ENCODE data around the gene FOXF2.

FOXF2 gene

DNA sequence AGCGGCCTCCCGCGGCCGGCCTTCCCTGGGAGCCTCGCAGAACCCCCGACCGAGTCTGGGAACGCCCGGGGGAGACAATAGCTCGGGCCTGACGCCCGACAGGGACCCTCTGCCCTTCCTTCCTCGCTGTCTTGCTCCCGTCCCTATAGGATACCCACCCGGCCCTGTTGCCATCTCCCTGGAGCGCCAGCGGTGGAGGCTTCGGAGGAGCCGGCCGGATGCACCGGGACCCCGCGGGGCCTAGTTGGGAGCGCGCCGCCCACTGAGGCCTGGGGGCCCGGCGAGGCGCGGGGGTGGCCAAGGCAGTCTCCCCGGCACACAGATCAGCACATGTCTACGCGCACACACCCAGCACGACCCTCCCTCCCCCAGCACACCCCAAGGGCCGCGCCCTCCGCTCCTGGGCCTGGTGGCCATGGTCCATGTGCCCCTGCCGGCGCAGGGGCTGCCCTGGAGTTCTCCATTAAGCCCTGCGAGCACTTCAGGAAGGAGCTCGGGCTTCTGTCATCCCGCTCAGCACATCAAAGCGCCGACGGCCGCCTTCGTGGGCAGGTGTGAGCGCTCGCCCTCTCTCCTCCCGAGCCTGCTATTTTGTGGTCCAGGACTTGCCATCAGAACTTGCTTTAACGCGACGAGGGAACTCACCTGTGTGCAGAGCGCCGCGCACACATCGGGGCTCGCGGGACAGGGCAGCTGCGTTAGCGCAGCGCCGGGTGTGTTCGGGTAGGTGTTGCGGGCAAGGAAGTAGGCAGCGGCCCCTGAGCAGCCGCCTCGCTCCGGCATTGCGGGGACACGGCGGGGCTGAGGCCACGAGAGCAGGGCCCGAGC, 3.7 kb downstream of the FOXF2 start:
- no peak for DNase-seq

DNA sequence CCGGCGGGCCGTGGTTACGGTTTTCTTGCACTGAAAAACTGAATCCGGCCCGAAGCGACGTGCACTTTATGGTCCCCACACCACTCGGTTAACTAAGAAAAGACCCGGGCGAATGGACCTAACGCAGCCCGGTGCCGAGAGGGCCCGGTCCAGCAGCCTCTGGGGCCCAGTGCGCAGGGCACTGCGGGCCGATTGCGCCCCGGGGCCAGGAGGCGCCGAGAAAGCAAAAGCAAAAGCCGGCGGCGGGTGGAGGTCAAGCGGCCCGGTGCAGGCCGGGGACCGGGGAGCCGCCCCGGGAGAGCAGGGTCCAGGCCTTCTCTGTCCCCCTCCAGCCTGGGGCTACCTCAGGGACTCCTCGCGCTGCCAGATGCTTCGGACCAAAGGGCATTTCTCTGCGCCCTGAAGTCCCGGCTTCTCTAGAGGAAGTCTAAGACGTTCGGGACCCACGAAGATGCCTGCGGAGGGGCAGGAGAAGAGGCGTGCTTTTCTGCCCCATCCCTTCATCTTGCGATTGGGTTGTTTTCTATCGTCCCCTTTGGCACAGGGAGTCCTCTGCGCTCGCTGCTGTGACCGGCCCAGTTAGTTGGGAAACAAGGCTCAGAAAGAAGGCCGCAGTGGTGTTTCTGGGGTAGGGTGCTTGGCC, 4.4 kb downstream of the FOXF2 start:
- DNase-seq, result no peak

DNA sequence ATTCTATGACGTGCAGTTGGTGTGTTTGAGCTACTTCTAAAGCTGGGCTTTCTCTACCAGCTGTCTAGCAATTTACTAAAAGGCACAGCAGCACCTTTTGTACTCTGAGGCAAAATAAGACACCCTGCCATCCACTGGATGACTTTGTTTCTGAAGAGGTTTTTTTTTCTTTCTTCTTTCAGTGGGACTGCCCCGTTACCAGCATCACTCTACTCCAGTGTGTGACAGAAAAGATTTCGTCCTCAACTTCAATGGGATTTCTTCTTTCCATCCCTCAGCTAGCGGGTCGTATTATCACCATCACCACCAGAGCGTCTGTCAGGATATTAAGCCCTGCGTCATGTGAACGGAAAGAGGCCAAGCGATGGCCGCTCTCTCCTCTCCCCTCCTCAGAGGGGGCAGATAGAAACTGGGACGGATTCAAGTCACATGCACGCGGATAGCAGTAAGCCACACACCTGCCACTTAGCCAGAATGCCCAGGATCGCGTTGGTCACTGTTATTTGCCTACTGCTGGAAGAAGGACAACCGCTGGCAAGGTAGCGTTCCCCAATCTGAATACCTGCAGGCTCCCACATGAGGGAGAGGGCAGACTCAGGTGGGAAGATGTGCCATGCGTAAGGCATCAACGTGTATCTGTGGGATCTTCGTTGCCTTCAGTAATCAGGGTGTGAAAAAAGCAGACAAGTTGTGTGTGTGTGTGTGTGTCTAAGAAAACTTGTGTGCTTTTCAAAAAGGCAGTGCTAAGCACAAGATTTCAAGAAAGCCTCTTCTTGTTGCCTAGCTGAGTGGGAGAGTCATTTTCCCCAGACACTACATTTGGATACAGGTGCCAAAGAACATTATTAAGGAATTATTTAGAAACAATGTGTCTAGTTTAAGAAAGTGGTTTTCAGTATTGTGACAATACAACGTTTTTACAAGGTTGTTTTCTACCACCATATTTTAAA, 5.4 kb downstream of the FOXF2 start:
- no peak for DNase-seq

DNA sequence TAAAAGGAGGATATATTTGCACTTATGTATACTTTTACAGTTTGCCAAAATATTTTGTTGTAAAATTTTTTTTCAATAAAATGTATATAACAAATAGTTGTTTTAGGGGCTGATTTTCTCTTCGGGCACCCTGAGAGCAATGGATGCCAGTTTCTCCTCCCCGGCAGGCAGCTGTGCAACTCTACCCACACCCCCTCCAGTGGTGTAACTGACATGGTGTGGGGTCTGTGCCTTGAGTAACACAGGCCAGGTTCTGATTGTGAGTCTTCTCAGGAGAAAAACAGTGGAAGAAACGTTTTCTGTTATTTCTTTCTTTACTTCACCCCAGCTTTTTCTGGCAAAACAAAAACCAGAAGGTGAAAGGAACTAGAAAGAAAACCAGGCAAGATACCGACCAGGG, 6.1 kb downstream of the FOXF2 start:
- no peak for DNase-seq

DNA sequence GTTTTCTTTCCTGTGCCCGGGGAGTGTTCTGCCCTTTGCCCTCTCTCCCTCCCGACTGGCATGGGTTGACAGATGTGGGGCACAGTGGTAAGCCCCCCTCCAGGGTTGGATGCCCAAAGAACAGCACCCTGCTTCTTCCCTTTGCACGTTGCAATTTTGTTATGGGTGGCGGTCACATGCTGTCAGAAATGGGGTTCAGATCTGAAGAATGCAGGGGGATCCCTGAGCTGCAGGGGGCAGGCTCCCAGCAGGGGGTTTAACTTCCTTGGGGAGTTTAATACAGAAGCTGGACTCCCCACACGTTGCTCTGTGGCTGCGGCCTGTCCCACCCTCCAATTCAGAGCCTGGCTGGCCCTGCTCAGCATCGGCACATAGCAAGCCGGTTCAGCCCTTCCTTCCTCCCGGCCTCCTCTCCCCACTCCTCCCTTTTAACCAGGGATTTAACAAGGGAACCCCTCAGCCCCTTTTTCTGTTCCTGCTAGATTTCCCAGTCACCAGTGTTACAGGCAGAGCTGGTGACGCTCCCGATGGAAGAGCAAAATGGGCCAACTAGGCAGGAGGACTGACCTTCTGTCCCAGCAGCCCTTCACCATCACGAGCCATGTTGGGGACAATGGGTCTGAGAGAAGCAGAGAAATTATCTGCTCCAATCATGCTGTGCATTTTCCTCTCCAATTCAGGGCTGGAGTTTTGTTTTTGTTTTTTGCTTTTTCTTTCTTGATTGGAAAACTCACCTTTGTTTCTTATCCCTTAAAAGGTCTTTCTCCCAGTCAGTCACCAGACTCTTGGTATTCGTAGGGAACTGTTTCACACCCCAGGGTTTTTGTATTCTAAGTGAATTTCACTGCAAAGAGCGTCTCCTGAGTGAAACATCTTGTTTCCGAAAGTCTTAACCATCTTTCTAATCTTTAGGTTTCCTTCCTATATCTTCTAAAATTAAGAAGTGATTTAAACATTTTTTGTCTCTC, 6.8 kb downstream of the FOXF2 start:
- no peak for DNase-seq

DNA sequence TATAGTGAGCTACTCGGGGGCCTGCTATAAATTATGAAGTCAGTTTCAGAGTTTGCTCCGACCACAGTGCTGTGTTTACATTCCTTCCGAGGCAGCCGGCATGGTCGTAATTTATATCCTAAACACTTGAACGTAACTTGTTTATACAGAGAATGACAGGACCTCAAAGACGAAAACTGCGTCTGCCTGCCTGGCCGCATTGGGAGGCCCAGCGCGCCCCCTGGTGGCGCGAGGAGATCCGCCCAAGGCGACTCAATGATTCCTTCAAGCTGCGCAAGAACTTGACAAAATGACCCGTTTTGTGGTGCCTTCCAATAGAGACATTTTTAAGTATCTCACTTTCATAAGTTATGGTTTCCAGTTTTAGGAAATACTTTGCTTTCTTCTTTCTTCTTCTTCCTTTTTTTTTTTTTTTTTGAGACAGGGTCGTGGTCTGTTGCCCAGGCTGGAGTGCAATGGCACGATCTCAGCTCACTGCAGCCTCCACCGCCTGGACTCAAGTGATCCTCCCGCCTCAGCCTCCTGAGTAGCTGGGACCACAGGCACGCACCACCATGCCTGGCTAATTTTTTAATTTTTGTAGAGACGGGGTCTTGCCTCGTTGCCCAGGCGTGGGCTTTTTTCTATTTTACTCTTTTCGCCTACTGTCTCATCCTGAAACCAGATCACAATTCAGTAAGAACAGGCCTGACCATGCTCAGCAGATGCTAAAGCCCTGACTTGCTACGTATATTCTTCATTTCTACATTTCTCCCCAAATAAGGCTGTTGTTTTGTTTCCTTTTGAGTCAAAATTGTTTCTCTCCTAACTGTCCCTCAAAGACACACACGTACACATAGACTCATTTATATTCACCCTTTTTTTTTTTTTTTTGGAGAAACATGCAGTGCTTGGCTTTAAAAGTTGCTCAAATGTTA, 7.8 kb downstream of the FOXF2 start:
- no peak for DNase-seq

DNA sequence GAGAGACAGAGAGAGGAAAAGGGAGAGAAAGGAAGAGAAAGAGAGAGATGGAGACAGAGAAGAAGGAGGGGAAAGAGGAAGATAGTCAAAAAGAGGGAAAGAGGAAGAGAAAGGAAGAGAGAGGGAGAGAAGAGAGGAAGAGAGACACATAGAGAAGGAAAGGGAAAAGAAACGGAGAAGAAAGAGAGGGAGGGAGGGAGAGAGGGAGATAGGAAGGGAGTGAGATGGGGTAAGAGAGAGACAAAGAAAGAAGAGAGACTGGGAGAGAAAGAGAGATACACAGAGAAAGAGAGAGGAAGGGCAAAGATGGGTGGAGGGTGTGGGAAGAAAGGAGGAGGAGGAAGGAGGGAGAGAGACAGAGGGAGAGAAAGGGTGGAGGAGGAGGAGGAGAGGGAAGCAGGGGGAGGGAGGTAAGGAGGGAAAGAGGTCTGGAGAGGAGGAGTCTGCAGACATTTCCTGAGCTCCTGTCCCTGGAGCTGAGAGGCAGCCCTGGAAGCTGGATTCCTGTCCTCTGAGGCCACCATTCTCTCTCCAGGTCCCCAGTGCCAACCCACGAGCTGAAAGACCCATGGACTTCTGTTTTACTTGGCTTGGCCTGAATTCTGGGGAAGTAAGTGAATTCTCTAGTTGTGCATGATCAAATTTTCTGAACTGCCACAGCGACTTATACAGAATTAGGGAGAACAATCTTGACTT, 9.9 kb downstream of the FOXF2 start:
- DNase-seq, result no peak

DNA sequence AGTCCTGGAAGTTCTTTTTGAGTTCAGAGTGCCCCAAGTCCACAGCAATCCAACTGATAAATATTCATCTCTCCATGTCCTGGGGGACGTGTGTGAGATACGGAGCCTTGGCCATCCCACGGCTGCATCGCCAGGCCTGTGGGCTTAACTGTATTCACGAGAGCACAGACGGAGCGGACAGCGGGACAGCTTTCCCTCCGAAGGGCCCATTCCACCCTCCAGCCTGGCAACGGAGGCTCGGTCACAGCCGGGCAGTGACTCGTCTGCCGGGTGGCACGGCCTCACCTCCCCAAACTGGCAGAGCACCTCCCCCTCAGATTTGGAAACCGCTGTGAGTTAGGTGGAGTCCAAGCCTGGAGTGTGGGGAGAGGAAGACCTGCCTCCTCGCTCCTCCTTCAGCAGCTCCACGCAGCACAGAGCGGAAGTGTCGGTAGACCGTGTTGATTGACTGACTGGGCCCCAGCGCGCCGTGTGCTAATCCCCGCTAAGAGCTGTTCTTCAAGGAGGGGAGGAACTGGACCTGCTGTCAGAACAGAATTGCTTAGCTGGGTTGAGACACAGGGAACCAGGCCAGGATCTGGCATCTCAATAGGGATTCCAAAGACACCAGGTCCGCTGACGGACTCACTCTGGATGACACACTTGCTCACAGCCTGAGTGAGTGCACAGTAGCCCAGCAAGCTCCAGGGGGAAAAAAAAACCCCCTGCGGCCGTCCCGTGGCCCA, 10.9 kb downstream of the FOXF2 start:
- DNase-seq, result no peak

DNA sequence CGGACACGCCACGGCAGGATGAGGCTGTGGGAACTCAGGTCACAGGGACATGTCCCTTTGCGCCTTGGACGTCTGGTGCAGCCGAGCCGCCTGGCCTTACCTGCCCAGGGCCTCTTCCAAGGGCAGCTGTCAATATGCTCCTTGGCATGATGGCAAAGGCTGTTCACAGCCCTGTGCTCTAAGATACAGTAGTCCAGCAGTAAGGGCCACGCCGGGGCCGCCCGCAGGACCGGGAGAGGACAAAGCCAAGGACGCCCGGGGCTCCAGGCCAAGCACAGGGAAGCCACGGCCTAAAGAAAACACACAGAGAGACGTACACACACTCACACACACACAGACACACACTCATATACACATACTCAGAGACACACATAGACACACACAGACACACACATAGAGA, 13.0 kb downstream of the FOXF2 start:
- DNase-seq, result no peak

DNA sequence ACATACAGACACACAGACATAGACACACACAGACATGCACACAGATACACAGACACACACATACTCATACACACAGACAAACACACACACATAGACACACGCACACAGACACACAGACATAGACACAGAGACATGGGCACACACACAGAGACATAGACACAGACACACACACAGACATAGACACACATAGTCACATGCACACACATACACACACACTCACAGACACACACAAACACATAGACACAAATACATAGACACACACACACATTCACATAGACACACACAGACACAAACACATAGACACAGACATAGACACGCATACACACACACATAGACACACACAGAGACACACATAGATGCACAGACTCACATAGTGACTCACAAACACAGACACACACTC, 13.5 kb downstream of the FOXF2 start:
- DNase-seq, result no peak

DNA sequence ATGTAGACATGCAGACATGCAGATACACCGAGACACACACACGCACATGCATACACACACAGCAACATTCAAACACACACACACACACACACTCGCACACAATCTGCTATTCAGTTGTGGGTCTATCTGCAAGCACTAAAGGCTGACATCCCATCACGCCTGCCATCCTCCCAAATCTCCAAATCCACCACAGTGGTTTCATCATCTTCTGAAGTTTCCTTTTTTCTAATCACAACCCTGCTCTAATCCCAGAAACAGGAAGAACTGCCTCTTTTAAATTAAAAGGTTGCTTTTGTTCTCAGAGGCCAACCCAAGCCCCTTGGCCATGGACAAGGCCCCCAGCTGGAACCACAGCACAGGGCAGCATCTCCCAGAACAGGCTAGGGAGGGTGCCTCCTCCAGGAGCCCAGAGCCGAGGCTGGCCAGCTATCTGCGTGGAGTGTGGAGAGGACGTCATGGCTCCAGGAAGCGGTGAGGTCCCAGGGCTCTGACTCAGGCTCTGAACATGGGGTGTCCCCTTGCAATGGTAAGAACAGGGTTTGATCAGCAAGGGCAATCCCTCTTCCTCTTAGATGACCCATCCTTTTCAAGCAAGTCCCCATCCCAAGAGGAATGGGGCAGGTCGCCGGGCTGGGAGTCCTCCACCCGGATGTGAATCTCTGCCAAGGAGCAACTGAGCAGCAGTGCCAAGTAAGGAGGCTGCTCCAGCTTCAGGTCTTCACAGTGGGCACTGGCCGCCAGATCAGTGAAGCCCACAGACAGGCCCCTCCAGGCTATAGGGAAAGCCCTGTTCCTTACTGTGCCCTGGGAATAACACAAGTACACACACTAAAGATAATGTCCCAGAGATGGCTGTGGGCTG, 14.7 kb downstream of the FOXF2 start:
- no peak for DNase-seq

DNA sequence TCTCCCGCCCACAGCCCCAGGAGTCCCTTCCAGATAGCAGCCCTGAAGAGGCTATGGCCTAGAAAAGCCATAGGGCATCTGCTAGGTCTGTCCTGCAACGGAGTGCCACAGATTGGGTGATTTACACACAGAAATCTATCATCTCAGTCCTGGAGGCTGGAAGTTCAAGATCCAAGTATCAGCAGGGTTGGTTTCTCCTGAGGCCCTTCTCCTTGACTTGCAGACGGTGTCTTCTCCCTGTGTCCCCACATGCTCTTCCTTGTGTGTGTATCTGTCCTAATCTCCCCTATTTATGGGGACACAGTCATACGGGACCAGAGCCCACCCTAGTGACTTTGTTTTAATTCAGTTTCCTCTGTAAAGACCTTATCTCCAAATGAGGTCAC, 15.3 kb downstream of the FOXF2 start:
- DNase-seq, result no peak

DNA sequence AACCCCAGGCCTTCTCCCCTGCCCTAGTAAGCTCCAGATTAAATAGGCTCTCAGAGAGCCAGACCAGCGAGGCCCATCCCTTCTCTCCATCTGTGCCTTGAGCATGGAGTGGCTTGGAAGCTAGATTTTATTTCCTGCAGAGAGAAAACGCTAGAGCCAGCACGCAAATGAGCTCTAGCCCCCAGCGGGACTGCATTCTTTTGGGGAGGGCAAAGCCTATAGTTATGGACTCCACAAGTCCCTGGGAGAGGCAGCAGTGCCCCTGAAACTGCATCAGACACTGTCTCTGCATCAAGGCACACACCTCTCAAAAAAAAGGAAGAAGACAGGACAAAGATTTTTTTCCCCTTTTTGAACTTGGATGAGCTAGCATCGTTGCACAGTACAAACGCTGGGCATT, 15.8 kb downstream of the FOXF2 start:
- no peak for DNase-seq

DNA sequence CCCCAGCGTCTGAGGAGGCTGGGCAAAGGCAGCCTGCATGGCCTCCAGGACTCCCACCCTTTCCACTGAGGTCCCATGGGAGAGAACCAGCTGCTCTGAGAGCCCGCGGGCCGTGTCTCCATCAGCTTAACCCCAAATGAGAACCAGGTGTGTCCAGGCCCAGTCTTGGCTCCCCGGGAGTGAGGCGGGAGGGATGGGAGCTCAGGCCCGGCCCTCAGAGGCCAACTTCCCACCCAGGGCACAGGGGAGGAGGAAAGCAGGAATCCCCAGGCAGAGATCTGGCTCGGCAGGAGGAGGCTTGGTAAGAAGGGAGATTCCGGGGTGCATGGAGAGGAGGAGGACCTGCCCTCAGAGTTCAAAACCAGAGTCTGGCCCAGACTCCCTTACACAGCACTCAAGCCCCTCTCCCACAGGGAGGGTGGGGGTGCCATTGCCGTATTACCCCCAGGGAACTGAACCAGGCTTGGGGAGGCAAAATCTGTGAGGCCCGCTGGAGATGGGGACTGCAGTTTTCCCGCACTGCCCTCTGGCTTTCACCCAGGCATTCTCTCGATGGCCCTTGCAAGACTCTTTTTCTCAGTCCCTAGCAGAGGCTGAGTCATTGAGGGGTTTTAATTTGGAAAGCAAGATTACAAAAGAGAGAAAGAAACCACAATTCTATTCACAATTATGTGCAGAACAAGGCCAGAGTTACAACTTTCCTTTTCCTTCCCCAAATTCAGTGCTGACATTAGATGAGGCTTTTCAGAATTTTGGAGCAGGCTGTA, 17.1 kb downstream of the FOXF2 start:
- no peak for DNase-seq

DNA sequence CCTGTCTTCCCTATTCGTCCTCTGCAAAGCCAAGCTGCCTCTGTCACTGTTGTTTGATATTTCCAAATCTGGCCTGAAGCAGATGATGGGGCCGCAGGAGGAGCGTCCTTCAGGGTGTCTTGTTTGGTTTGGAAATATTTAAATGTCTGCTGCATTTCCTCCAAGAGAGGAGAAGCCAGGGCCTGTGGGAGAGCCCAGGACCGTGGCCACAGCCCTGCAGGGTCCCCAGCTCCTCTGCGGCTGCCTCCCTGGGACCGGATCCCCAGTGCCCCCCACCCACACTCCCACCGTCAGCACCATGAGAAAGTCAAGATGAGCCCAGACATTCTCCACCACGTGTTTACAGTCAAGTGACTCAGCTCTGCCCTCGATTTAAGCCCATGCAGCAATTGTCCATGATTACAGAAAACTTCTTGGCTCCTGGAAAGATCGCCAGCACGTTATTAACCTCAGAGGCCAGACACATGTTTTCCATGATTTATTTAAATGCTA, 18.2 kb downstream of the FOXF2 start:
- no peak for DNase-seq

DNA sequence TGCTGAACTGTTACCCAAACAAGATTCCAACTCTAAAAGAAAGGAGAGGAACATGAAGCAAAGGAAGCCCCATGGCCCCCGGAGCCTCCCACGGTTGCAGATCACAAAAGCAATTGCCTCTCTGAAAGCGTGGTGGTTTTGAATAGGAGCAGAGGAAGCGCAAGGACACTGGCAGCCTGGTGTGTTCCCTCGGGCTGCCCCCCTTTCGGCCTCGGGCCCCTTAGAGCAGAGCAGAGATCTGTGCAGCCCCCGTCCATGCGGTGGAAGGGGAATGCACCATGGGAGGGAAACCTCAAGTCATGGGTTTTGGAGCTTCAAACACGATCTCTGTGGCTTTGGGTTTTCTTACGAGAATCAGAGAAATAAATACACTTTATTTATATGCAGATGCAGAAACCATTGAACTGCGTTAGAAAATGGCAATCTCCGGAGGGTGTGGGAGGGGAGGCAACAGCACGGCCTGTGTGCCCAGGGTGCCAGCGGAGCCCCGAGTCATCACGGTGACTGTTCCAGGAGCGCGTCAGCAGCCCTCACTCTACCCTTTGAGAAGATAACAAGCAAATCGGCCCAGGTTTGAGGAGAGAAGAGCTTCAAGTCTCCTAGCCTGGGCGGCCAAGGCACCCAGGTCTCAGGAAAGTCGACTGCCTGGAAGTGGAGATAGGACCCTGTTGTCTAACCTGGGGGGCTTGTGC, 20.5 kb downstream of the FOXF2 start:
- no peak for DNase-seq

DNA sequence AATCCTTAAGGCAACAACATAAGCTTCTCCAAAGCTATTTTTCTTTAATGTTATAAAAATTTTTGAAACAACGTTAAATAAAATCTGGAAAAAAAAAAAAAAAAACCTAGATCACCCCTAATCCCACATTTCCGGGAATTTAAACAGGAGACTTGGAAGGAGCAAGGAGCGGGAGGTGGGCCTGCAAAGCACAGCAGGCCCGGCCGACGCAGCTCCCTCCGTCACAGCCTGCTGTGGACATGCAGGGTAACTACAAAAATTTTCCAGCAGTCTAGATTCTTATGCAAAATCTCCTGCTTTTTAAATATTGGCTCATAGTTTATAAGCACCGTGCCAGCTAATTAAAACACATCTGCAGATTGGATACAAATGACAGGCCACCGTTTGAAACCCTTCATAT, 23.5 kb downstream of the FOXF2 start:
- no peak for DNase-seq

Measured in NCI-H1092 (cell line).